ENCODE data around the gene PTPRK.

- no peak for TF ChIP-seq CTCF (IDR thresholded peaks at IDR 0.05)
- no peak for TF ChIP-seq POLR2A (IDR thresholded peaks at IDR 0.05)
Observed at GRCh38 chr6:128314190-128314589, 206.2 kb downstream of the PTPRK start.
